ENCODE measurements around the gene AKR1C1.
"Not testable (repeated sequence)": the region's sequence is repeated elsewhere in the genome, so short reads cannot be mapped to it uniquely, and the experiment has no call there.

AKR1C1 gene

GRCh38 chr10:4984971-4985594 is 21.9 kb downstream of the AKR1C1 start:
- DNase-seq = no peak

GRCh38 chr10:4988000-4988641 is 24.9 kb downstream of the AKR1C1 start:
- not testable (repeated sequence) for DNase-seq

GRCh38 chr10:4990217-4990616 is 27.0 kb downstream of the AKR1C1 start:
- no peak for DNase-seq

GRCh38 chr10:4991463-4991862 is 28.2 kb downstream of the AKR1C1 start:
- DNase-seq = not testable (repeated sequence)

- not testable (repeated sequence) for DNase-seq
Observed at GRCh38 chr10:4992564-4992963, 29.3 kb downstream of the AKR1C1 start.

GRCh38 chr10:4994260-4994659 is 31.0 kb downstream of the AKR1C1 start:
- not testable (repeated sequence) for DNase-seq

GRCh38 chr10:4998671-4999070 is 35.5 kb downstream of the AKR1C1 start:
- no peak for DNase-seq

- no peak for DNase-seq
Observed at GRCh38 chr10:5002013-5002727, 39.0 kb downstream of the AKR1C1 start.

GRCh38 chr10:5003127-5004029 is 40.2 kb downstream of the AKR1C1 start, which contains the start of gene AKR1C2:
TSS of gene AKR1C2 (minus strand) at chr10:5003857. CDS start at chr10:5003835, 22 bp downstream.
- DNase-seq = not testable (repeated sequence)

- DNase-seq = not testable (repeated sequence)
Observed at GRCh38 chr10:5004030-5004385, 40.8 kb downstream of the AKR1C1 start.

GRCh38 chr10:5004501-5004900 is 41.3 kb downstream of the AKR1C1 start:
- DNase-seq = not testable (repeated sequence)

- DNase-seq = peak; percentile 9
Observed at GRCh38 chr10:5008857-5009548, 45.8 kb downstream of the AKR1C1 start.

GRCh38 chr10:5010043-5010442 is 46.8 kb downstream of the AKR1C1 start:
- not testable (repeated sequence) for DNase-seq

GRCh38 chr10:5011392-5011791 is 48.2 kb downstream of the AKR1C1 start:
- DNase-seq = not testable (repeated sequence)

- DNase-seq = no peak
Observed at GRCh38 chr10:5012595-5012994, 49.4 kb downstream of the AKR1C1 start.

- no peak for DNase-seq
Observed at GRCh38 chr10:5013385-5013784, 50.2 kb downstream of the AKR1C1 start.

- not testable (repeated sequence) for DNase-seq
Observed at GRCh38 chr10:5014200-5014910, 51.1 kb downstream of the AKR1C1 start.

- peak; percentile 35 for DNase-seq
Observed at GRCh38 chr10:5014936-5015335, 51.7 kb downstream of the AKR1C1 start.

GRCh38 chr10:5018134-5018533 is 54.9 kb downstream of the AKR1C1 start:
- no peak for DNase-seq

- DNase-seq = peak; percentile 73
Observed at GRCh38 chr10:5018671-5019277, 55.6 kb downstream of the AKR1C1 start.

All from HCEC 1CT (cell line).